ENCODE results near the gene MYO6.

MYO6 gene

GRCh38 chr6:75759207-75759606 lies 10.2 kb downstream of the MYO6 start:
- no peaks in the 10 kb centered on the region for H3K79me2 ChIP-seq (ENCODE audit: insufficient read depth, low read length)
- no peak overlapping the region for H3K4me2 ChIP-seq (ENCODE audit: insufficient read depth, low read length)
- DNase-seq (no peak), ATAC-seq (ENCODE audit: insufficient read depth, low read depth) (peak; percentile 39; the same call in 1 of the 3 replicates)
- no peak for TF ChIP-seq CTCF (IDR thresholded peaks at IDR 0.05; ENCODE audit: borderline replicate concordance, extremely low read depth, low read length, poor library complexity, severe bottlenecking)
- no peak for TF ChIP-seq EZH2 (IDR thresholded peaks at IDR 0.05; ENCODE audit: borderline replicate concordance, low read depth, low read length, severe bottlenecking)
- no peaks in the 10 kb centered on the region for H3K36me3 ChIP-seq (ENCODE audit: insufficient read depth, low read length)
- no peaks in the 10 kb centered on the region for H4K20me1 ChIP-seq (ENCODE audit: insufficient read depth, low read length)
- no peaks in the 10 kb centered on the region for H3K4me1 ChIP-seq (ENCODE audit: insufficient read depth, low read length)
- H3K27me3 ChIP-seq (ENCODE audit: insufficient read depth, low read length, poor library complexity): no peaks in the 10 kb centered on the region
- H3K4me3 ChIP-seq (ENCODE audit: low read depth in 1 of 2, low read length in 2 of 2): no peak overlapping the region
- H3K27ac ChIP-seq (ENCODE audit: low read length): no peak overlapping the region
- H3K9ac ChIP-seq (ENCODE audit: low read depth, low read length): no peak overlapping the region
- no peaks in the 10 kb centered on the region for H3K9me3 ChIP-seq (ENCODE audit: insufficient read depth, low read length, severe bottlenecking)
- no peak overlapping the region for H2AFZ ChIP-seq (ENCODE audit: low read depth, low read length)

GRCh38 chr6:75760320-75760719 lies 11.3 kb downstream of the MYO6 start:
- H3K9me3 ChIP-seq (ENCODE audit: insufficient read depth, low read length, severe bottlenecking): no peaks in the 10 kb centered on the region
- ATAC-seq (ENCODE audit: insufficient read depth, low read depth) (no peak), DNase-seq (no peak)
- TF ChIP-seq EZH2 (IDR thresholded peaks at IDR 0.05; ENCODE audit: borderline replicate concordance, low read depth, low read length, severe bottlenecking): no peak
- no peak for TF ChIP-seq CTCF (IDR thresholded peaks at IDR 0.05; ENCODE audit: borderline replicate concordance, extremely low read depth, low read length, poor library complexity, severe bottlenecking)
- H2AFZ ChIP-seq (ENCODE audit: low read depth, low read length): no peak overlapping the region
- no peaks in the 10 kb centered on the region for H3K79me2 ChIP-seq (ENCODE audit: insufficient read depth, low read length)
- H3K27ac ChIP-seq (ENCODE audit: low read length): no peak overlapping the region
- H3K4me2 ChIP-seq (ENCODE audit: insufficient read depth, low read length): no peak overlapping the region
- H3K27me3 ChIP-seq (ENCODE audit: insufficient read depth, low read length, poor library complexity): no peaks in the 10 kb centered on the region
- H3K4me3 ChIP-seq (ENCODE audit: low read depth in 1 of 2, low read length in 2 of 2): no peak overlapping the region
- no peaks in the 10 kb centered on the region for H3K4me1 ChIP-seq (ENCODE audit: insufficient read depth, low read length)
- no peaks in the 10 kb centered on the region for H4K20me1 ChIP-seq (ENCODE audit: insufficient read depth, low read length)
- no peaks in the 10 kb centered on the region for H3K36me3 ChIP-seq (ENCODE audit: insufficient read depth, low read length)
- no peak overlapping the region for H3K9ac ChIP-seq (ENCODE audit: low read depth, low read length)

- Histone ChIP-seq H3K9me3 (ENCODE audit: insufficient read depth, low read length, severe bottlenecking) (no peaks in the 10 kb centered on the region), H3K36me3 (ENCODE audit: insufficient read depth, low read length) (no peaks in the 10 kb centered on the region), H3K27me3 (ENCODE audit: insufficient read depth, low read length, poor library complexity) (no peaks in the 10 kb centered on the region), H3K4me3 (ENCODE audit: low read depth in 1 of 2, low read length in 2 of 2) (no peak overlapping the region), H4K20me1 (ENCODE audit: insufficient read depth, low read length) (no peaks in the 10 kb centered on the region), H3K9ac (ENCODE audit: low read depth, low read length) (no peak overlapping the region), H2AFZ (ENCODE audit: low read depth, low read length) (no peak overlapping the region), H3K79me2 (ENCODE audit: insufficient read depth, low read length) (no peaks in the 10 kb centered on the region), H3K4me1 (ENCODE audit: insufficient read depth, low read length) (no peaks in the 10 kb centered on the region), H3K4me2 (ENCODE audit: insufficient read depth, low read length) (no peak overlapping the region), H3K27ac (ENCODE audit: low read length) (no peak overlapping the region)
- ATAC-seq (ENCODE audit: insufficient read depth, low read depth): no peak
- TF ChIP-seq CTCF (IDR thresholded peaks at IDR 0.05; ENCODE audit: borderline replicate concordance, extremely low read depth, low read length, poor library complexity, severe bottlenecking) (no peak), EZH2 (IDR thresholded peaks at IDR 0.05; ENCODE audit: borderline replicate concordance, low read depth, low read length, severe bottlenecking) (no peak)
- no peak for DNase-seq
Measured at GRCh38 chr6:75761489-75761888, 12.4 kb downstream of the MYO6 start.

GRCh38 chr6:75762063-75762462 lies 13.0 kb downstream of the MYO6 start:
- H3K36me3 ChIP-seq (ENCODE audit: insufficient read depth, low read length): no peaks in the 10 kb centered on the region
- no peak for TF ChIP-seq EZH2 (IDR thresholded peaks at IDR 0.05; ENCODE audit: borderline replicate concordance, low read depth, low read length, severe bottlenecking)
- TF ChIP-seq CTCF (IDR thresholded peaks at IDR 0.05; ENCODE audit: borderline replicate concordance, extremely low read depth, low read length, poor library complexity, severe bottlenecking): no peak
- no peak for ATAC-seq (ENCODE audit: insufficient read depth, low read depth)

More at GRCh38 chr6:75762063-75762462, 13.0 kb downstream of the MYO6 start:
- no peaks in the 10 kb centered on the region for H3K9me3 ChIP-seq (ENCODE audit: insufficient read depth, low read length, severe bottlenecking)
- no peaks in the 10 kb centered on the region for H4K20me1 ChIP-seq (ENCODE audit: insufficient read depth, low read length)
- H3K27ac ChIP-seq (ENCODE audit: low read length): no peak overlapping the region
- H3K9ac ChIP-seq (ENCODE audit: low read depth, low read length): no peak overlapping the region
- no peak overlapping the region for H3K4me3 ChIP-seq (ENCODE audit: low read depth in 1 of 2, low read length in 2 of 2)
- H3K4me1 ChIP-seq (ENCODE audit: insufficient read depth, low read length): no peaks in the 10 kb centered on the region
- no peak overlapping the region for H3K4me2 ChIP-seq (ENCODE audit: insufficient read depth, low read length)
- DNase-seq: no peak
- H3K79me2 ChIP-seq (ENCODE audit: insufficient read depth, low read length): no peaks in the 10 kb centered on the region
- no peaks in the 10 kb centered on the region for H3K27me3 ChIP-seq (ENCODE audit: insufficient read depth, low read length, poor library complexity)
- no peak overlapping the region for H2AFZ ChIP-seq (ENCODE audit: low read depth, low read length)
